ENCODE data around the gene HLCS. TPM values are rescaled to one million over a fixed set of nuclear protein-coding genes. Genes with fewer than 3 reads are reported as not detected.

The HLCS gene
- total RNA-seq, 6 experiments from 2014 or later, result 12.6 to 19.1 (median 16.0) TPM

DNA sequence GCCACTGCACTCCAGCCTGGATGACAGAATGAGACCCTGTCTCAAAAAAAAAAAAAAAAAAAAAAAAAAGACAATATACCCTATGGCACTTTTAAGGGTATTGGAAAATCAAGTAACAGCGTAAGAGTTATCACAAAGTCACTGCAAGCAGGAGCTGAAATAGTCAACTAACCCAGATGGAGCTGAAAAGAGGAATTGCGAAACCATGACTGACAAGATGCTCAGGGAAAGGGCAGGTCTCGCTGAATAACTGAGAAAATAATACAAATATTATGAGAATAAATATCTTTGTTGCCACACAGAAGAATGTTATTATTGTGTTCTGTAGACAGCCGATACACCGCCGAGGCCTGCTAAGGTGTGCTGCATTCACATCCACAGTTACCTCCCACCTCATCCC lies 17.8 kb downstream of the HLCS start:
- DNase-seq (no peak), ATAC-seq (no peak)
- Histone ChIP-seq H3K4me3 (no peak overlapping the region), H3K27ac (no peak overlapping the region), H3K36me3 (peaks cover 0 to 3% (median 0%) of the 10 kb centered on the region in 4 donors), H3K9me3 (no peaks in the 10 kb centered on the region), H3K4me1 (no peaks in the 10 kb centered on the region), H3K27me3 (no peaks in the 10 kb centered on the region)
- WGBS (ENCODE audit: insufficient coverage, low coverage, low lambda C conversion rate, missing lambda C conversion rate), result 79% methylated on average over 5 of the region's 6 CpGs
- TF ChIP-seq POLR2A (IDR thresholded peaks at IDR 0.05), result no peak
- TF ChIP-seq CTCF (IDR thresholded peaks at IDR 0.05), result no peak
- intact Hi-C loops (cut with DNase I), result no loop called here

- WGBS (ENCODE audit: insufficient coverage, low coverage, low lambda C conversion rate, missing lambda C conversion rate), result 64% methylated on average over 10 of the region's 11 CpGs
- no peak overlapping the region for H3K27ac ChIP-seq
- ATAC-seq, result no peak
Measured at GRCh38 chr21:36946949-36947356, 19.5 kb downstream of the HLCS start.

GRCh38 chr21:36945496-36946138 lies 20.9 kb downstream of the HLCS start:
- H3K27me3 ChIP-seq, result no peaks in the 10 kb centered on the region
- intact Hi-C loops (cut with DNase I), result no loop called here
- H3K9me3 ChIP-seq, result no peaks in the 10 kb centered on the region
- 89% methylated on average over 6 of the region's 6 CpGs for WGBS (ENCODE audit: insufficient coverage, low coverage, low lambda C conversion rate, missing lambda C conversion rate)
- H3K36me3 ChIP-seq, result peaks cover 0 to 3% (median 0%) of the 10 kb centered on the region in 4 donors
- no peak overlapping the region for H3K4me3 ChIP-seq
- H3K27ac ChIP-seq, result no peak overlapping the region
- no peak for ATAC-seq
- H3K4me1 ChIP-seq, result no peaks in the 10 kb centered on the region
- no peak for DNase-seq
- no peak for TF ChIP-seq POLR2A (IDR thresholded peaks at IDR 0.05)
- TF ChIP-seq CTCF (IDR thresholded peaks at IDR 0.05), result no peak

More at GRCh38 chr21:36946949-36947356, 19.5 kb downstream of the HLCS start:
- intact Hi-C loops (cut with DNase I), result no loop called here
- H3K4me3 ChIP-seq, result no peak overlapping the region
- TF ChIP-seq POLR2A (IDR thresholded peaks at IDR 0.05), result no peak
- TF ChIP-seq CTCF (IDR thresholded peaks at IDR 0.05), result no peak
- no peak for DNase-seq
- no peaks in the 10 kb centered on the region for H3K27me3 ChIP-seq
- peaks cover 0 to 3% (median 0%) of the 10 kb centered on the region in 4 donors for H3K36me3 ChIP-seq
- no peaks in the 10 kb centered on the region for H3K4me1 ChIP-seq
- H3K9me3 ChIP-seq, result no peaks in the 10 kb centered on the region

DNA sequence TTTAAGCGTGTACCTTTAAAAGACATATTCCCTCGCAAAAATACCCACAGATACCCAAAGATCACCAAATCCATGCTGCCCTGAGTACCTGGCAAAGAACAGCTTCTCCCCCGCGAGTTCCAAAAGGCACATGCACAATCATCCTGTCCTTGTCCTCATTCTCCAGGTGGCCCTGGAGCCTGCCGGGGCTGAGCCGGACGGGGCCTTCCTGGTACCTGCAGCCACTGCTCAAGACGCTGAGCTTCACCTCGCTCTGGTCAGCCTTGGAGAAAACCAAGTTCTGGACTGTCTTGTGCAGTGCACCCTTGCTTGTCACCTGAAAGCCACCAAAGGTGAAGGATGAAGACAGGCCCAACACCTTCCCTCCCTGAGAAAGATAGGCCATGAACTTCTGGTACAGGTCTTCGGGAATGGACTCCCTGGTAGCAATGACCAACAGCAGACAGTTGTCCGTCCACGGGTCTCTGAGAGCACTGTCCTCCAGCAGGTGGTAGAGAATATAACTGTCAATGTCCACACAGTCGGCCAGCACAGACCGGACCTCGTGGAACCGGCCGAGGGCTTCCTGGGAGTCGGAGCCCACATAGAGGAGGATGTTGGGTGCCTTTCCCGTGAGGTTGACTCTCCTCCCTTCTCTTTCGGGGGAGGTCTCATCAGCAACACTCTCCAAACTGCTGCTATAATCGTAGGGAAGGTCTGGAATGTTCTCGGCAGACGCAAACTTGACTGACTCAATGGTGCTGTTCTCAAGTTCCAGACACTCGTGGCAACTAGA lies 29.9 kb downstream of the HLCS start:
- Histone ChIP-seq H3K4me1 (peaks cover 0 to 10% (median 4%) of the 10 kb centered on the region in 4 donors), H3K9me3 (no peaks in the 10 kb centered on the region), H3K27me3 (no peaks in the 10 kb centered on the region), H3K27ac (no peak overlapping the region), H3K4me3 (no peak overlapping the region), H3K36me3 (peaks cover 0 to 5% (median 0%) of the 10 kb centered on the region in 4 donors)
- ATAC-seq (no peak), DNase-seq (no peak)
- TF ChIP-seq CTCF (IDR thresholded peaks at IDR 0.05), result no peak
- WGBS (ENCODE audit: insufficient coverage, low coverage, low lambda C conversion rate, missing lambda C conversion rate), result 95% methylated on average over 4 of the region's 24 CpGs
- intact Hi-C loops (cut with DNase I), result no loop called here

Data from right lobe of liver (tissue), 6 donors.